Stimulated activated naive CD4-positive, alpha-beta T cell (primary cell): ENCODE data around the gene TRPT1.

ENCODE experiments used
- DNase-seq, 6 experiments: peaks; one replicate each; lab custom pipeline; 2025; lab: John Stamatoyannopoulos, UW

The TRPT1 gene

GRCh38 chr11:64245401-64245796, 19.4 kb upstream of the TRPT1 start:
- DNase-seq, result peak in 2 of 6 experiments; percentile 23 to 41

GRCh38 chr11:64244966-64245365, 19.0 kb upstream of the TRPT1 start:
- DNase-seq, result no peak

GRCh38 chr11:64244107-64244506, 18.1 kb upstream of the TRPT1 start:
- DNase-seq, result no peak

- no peak for DNase-seq
Observed at GRCh38 chr11:64243236-64243854, 17.4 kb upstream of the TRPT1 start.

GRCh38 chr11:64241491-64242374, 15.7 kb upstream of the TRPT1 start:
- peak in 2 of 6 experiments; percentile 12 to 40 for DNase-seq

GRCh38 chr11:64241241-64241490, 15.2 kb upstream of the TRPT1 start:
- peak; percentile 99 to 100 (median 99) for DNase-seq

- DNase-seq, result peak; percentile 97 to 98 (median 97)
Observed at GRCh38 chr11:64240435-64241240, 14.7 kb upstream of the TRPT1 start, which contains the start of gene FKBP2. TSS of gene FKBP2 (plus strand) at chr11:64241095. CDS start at chr11:64242388, 1,293 bp downstream.

- DNase-seq, result no peak
Observed at GRCh38 chr11:64239662-64240434, 13.9 kb upstream of the TRPT1 start.

GRCh38 chr11:64238999-64239398, 13.0 kb upstream of the TRPT1 start:
- DNase-seq, result no peak

GRCh38 chr11:64238076-64238475, 12.1 kb upstream of the TRPT1 start:
- no peak for DNase-seq

- DNase-seq, result no peak
Observed at GRCh38 chr11:64237484-64237951, 11.5 kb upstream of the TRPT1 start.

- DNase-seq, result no peak
Observed at GRCh38 chr11:64235437-64236161, 9.6 kb upstream of the TRPT1 start.

- DNase-seq, result peak; percentile 24 to 68 (median 60)
Observed at GRCh38 chr11:64234647-64235379, 8.8 kb upstream of the TRPT1 start.

GRCh38 chr11:64233913-64234586, 8.1 kb upstream of the TRPT1 start, which contains the start of gene VEGFB:
TSS of gene VEGFB (plus strand) at chr11:64234584. CDS start at chr11:64234834, 250 bp downstream.
- DNase-seq, result peak; percentile 12 to 73 (median 61)

- DNase-seq, result no peak
Observed at GRCh38 chr11:64232967-64233315, 7.0 kb upstream of the TRPT1 start.

GRCh38 chr11:64232182-64232966, 6.4 kb upstream of the TRPT1 start:
- DNase-seq, result no peak

GRCh38 chr11:64231546-64231945, 5.6 kb upstream of the TRPT1 start:
- DNase-seq, result no peak

GRCh38 chr11:64230985-64231365, 5.0 kb upstream of the TRPT1 start:
- DNase-seq, result peak in 1 of 6 experiments; percentile 51
